ENCODE data around the gene ADGRF1.

DNA sequence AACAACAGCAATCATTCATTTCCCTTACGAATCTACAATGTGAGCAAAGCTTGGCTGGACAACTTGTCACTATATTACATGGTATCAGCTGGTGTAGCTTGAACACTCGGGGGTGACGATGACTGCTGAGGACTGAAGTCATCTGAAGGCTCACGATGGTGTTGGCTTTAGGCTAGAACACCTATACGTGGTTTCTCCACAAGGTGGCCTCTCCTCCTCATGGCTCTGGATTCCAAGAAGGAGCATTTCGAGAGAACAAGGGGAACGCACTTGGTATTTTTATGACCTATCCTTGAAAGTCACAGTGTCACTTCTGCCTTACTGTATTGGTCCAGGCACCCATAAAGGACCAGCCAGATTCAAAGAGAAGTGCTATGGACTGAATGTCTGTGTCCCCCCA lies 37.5 kb upstream of the ADGRF1 start:
- TF ChIP-seq CTCF (IDR thresholded peaks at IDR 0.05), result no peak
- no peak for TF ChIP-seq POLR2A (IDR thresholded peaks at IDR 0.05)
- no peak for TF ChIP-seq EP300 (IDR thresholded peaks at IDR 0.05)

Data from tibial nerve (tissue), 4 donors.